Left forelimb (tissue), 1 donor: Measurements from ENCODE around the gene WDR64.

Experiments used
- DNase-seq: peaks from one replicate; pipeline ENCODE4 v3.0.0-alpha.2; 2018; ENCODE audit warnings: low spot score

The WDR64 gene

DNA sequence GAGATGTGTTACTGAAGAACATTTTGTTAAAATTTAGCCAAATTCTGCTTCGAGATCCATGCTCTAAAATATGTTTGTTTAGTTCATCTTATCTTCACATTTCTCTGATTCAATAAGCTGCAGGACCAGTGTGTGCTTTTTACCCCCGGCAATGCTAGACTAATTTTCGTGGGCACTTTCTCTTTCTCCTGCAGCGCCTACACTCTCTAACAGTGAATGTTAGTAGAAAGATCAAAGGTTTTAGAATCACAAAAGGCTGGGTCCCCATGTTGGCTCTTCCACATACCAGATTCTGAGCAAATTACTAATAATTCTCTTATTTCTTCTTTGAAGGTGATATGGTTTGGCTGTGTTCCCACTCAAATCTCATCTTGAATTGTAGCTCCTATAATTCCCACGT is 20.4 kb upstream of the WDR64 start:
- no peak for DNase-seq

DNA sequence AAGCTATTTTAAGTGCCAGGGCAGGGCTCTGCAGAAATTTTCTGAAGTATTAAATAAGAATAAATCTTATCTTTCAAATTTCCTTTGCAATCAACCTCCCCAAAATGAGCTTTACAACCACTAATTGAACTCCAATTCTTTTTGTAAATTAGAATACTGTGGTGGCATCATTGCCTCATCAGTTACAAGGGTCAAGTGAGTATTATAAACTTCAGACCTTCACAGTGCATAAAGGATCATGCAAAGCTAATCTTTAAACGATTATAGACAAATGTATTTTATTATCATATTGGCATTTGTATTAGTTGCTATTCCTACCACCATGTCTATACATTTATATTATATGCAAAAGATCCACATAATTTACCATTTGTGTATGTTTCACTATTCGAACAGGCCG is 19.1 kb upstream of the WDR64 start:
- no peak for DNase-seq

DNA sequence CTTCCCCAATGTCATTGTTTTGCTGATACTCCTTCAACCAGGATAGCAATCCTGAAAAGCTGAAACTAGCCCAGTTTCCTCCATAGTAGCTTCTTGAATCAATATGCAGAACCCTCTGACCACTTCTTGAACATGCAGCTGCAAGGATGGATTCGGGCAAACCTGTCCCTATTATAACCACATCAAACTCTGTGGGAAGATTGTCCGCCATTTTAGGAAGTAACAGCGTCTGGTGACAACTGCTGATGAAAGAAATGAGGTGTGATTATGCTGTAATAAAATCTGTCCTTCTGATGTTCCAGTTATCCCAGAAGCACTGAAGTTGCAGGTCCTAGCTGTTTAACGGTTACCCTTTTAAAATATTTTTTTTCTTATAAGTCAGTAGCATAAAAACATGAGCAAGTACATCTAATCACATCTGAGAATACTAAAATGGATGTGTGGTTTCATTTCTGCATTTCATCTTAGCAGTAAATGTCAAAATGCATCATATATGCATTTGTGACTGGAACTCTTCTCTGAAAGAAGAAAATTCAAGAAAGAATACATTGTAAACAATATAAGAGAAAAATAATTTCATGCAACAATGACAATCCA is 16.4 kb upstream of the WDR64 start:
- no peak for DNase-seq

DNA sequence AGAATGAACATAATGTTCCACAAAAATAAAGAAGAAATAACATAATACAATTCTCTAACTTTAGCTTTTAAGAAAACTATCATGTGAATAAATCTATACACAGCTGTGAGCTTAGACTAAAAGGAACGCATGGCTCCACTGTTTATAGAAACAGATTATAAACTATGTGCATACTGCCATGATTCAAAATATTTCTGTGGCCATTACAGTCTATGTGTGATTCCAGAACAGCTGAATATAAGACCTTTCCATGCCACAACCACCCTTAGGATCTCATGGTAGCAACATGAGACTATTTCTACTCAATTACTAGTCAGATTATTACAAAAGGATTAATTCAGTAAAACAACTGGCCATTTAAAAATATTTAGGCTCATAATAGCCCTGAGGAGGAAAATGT is 15.8 kb upstream of the WDR64 start:
- DNase-seq = no peak

DNA sequence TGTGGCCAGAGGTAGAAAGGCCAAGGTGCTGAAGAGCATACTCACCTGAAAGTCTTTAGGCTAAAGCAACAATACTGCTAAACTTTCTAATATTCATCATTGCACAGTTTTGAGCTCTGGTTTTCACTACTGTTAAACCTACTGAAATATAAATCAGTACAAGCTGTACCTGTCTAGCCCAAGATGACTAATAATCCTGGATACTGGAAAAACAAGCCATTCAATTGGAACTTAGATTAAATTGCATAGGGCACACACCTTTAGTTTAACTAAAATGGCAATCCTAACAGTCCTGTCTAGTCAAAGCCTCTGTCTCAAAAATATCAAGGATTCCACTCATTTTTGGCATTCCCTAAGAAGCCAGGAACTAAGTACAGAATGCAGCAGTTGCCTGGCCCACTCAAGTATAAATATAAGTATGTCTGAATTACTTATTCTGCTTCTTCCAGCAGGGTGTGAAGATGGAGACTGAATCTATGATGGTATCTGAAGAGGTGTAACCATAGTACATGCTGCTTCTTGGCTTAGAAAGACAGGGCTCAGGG is 15.0 kb upstream of the WDR64 start:
- no peak for DNase-seq

DNA sequence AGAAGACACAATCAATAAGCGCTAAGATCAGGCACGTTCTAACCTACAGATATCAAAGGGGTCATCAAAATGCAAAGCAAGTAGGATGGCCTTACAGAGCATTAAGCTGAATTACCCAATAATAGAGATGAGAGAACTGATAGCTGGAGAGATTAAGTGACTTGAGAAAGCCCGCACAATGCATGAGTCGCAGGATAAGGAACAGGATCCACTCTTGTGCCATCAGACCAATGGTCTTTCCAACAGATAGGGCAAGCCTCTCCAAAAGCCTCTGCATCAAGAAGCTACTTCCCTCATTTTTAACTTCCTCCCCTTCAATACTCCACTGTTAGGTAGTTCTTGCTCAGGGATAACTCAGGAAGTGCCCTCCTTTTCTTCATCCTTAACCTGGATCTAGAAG is 14.5 kb upstream of the WDR64 start:
- no peak for DNase-seq

DNA sequence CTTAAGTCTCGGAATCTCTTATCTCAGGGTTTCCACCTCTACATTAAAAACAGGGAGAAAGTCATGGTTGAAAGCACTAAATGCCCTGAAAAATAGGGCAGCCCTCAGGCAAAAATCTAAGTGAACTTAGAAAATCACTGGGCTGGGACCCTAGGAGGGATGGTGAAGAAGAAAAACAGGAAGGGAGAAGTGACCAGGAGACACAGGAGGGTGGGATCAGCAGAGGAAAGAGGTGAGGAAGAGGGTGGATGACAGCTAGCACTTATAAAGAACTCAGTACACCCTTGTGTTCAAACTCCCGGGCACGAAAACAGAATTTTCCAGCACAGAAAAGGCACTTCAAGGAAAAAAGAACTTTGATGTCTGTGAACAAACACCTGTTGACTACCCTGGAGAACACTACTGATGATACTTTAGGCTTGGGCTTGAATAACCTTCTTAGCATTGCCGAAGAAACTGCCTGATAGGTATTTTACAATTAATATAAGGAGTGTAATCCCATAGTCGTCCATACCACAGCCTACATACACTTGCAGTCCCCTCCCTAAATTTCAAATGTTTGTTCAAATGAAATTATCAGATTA is 13.9 kb upstream of the WDR64 start:
- no peak for DNase-seq

DNA sequence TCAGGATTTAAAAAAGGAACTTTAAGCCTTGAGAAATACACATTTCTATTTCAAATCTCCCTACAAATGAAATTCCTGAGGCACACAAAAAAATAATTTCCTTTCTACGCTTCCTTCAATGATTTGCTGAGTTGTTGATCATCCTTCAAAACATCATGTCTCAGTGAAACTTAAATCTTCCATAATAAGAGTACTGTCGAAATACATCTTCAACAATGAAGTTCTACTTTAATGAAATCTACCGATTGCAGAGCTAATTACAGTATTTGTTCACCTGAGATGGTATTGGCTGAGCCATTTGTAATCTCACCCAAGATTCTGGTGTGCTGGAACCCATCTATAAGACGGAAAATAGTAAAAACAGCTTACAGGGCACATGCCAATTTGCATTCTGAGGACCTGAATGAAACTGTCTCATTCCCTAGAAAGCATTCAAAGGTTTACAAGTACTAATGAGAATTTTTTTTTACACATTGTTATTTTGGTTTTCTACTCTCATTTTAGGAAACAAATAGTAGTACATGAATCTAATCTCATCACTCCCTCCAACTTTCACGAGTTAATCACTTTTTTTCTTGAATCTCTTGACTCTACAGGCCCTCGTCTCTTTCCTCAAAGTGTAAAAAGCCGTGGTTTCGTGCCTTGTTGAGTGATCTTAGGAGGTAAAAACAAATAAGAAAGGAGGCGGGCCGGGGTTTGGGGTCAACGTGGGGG is 13.0 kb upstream of the WDR64 start:
- no peak for DNase-seq

DNA sequence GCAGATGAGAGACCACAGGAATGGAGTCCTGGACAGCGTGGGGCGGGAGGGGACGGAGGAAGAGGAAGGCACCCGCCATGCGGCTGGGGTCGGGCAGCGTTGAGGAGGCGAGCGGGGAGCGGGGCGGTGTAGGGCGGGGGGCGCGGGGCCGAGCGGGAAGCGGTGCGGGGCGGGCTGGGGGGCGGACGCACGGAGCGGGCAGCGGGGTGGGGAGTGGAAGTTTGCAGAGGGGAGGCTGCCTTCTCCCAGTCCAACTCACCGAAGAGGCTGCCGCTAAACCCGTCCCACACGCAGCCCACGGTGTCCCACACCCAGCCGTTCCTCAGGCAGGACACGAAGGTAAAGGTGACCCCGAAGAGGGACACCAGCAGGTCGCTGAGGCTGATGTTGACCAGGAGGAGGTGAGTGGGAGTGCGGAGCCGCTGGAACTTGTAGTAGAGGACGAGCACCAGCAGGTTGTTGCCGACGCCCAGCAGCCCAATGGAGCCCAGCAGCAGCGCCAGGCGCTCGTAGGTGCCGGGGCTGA is 12.4 kb upstream of the WDR64 start:
- peak; percentile 77 for DNase-seq

DNA sequence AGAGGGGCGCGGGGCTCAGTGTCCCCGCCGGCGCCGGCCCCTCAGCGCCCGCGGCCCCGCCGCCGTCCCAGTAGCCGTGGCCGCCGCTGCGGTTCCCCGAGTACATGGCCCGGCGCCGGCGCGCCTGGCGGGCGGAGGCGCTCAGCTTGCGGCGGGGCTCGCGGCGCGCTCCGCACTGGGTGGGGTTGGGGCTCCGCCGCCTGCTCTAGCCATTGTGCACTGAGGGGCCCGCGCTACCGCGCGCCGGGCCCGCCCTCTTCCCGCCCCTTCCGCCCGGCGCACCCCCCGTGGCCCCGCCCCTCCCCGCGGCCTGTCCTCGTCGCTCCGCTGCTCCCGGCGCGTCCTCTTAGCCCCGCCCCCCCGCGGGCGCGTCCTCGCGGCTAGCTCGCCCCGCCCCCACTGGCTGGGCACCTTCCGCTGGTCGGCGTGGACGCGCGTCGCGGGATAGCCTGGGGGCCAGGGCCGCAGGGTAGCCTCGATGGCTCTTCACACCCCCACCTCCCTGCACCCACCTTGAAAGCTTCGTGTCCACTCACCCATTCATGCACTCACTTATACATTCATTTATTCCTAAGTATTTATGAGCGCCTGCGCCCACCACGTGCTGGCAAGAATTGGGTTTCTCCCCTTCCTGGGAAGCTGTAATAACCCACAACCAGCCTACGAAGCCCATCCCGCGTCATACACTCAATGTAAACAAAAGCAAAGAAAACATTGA is 11.8 kb upstream of the WDR64 start, which contains the start of the genes CHML and OPN3:
Gene CHML, minus strand, starts transcription at position 221 of the 718 bp plus-strand sequence. CDS start 4,603 bp downstream, outside the sequence.
Gene OPN3, minus strand, starts transcription at position 221 of the 718 bp plus-strand sequence. Its CDS starts 115 bp downstream, at position 106.
- peak; percentile 95 for DNase-seq

DNA sequence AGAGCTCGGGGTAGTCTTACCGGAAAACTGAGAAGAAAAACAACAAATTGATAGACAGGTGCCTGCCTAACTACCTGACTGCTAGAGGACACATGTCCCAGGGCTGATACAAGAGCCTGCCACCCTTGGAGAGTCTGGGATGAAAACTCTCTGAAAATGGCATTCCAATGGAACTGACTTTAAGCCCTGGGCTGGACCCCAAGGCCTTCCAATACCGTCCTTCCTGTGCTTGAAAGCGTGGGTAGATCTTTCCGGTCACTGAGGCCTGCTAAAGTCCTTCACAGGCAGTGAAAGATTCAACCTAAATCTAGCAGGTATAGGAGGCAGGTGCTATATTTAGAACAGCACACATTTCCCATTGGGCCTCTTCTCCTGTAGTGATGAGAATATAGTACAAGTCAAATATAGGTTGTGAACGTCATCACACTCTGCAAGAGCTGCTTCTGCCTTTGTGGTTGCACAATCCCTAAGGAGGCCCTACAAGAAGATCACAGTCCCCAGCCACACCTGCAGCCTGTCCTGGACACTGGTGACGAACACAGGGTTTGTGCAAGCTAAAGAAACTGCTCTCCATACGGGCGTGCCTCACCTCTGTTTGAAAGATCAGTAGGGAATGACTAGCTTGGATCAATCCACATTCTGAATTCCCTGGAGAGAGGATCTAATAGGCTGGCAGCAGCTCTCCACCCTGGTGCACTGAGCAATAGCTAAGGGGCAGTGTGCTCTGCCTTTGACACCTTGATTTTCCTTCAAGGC is 11.0 kb upstream of the WDR64 start:
- DNase-seq = no peak

DNA sequence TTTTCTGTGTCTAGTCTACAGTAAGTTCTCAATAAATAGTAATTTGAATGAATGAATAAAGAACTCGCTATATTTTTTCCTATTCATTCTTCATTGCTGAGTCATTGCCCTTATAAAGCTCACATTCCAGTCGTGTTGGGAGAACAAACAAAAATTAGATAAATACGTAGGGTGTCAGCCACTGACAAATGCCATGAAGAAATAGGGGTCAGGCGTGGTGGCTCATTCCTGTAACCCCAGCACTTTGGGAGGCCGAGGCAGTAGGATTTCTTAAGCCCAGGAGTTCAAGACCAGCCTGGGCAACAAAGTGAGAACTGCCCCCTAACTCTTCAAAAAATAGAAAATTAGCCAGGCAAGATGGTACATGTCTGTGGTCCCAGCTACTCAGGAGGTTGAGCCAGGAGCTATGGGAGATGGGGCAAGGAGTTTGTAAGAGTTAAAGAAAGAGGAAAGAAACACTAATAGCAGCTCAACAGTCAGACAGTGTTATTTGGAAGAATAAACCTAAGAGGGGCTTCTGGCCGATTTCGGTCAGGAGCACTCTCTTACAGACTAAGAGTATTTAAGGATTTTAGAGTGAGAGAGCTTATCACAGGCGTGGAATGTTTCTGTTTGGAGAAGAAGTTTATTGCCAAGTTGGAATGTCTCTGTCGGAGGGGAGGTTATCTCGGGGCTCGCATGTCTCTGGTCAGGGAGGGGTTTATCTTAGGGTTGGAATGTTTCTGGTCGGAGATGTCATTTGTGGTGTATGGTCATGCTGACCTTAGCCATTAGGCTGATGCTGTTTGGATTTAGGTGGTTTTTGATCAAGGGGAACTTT is 10.1 kb upstream of the WDR64 start:
- DNase-seq = no peak

DNA sequence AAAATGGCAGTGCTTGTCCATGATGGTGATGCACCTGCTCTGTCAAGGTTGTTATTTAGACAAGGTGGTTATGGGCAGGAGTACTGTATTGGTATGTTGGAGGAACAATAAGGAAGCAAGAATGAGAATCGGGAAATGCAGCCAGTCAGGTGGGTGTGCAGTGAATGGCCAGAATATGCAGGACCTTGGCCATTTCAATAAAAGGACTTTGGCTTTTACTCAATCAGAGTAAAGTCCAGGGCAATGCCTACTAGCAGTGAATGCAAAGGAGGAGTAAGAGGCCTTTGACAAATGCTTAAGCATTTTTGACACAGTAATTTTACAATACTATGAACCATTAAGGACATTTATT is 9.5 kb upstream of the WDR64 start:
- no peak for DNase-seq

DNA sequence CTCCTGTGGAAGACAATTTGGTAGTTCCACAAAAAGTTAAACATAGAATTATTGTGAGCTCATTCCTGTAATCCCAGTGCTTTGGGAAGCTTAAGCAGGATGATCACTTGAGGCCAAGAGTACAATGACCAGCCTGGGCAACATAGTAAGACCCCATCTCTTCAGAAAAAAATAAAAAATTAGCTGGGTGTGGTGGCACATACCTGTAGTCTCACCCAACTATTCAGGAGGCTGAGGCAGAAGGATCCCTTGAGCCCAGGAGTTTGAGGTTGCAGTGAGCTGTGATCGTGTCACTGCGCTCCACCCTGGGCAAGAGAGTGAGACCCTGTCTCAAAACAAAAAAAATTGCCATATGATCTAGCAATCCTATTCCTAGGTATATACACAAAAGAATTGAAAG is 7.8 kb upstream of the WDR64 start:
- no peak for DNase-seq

DNA sequence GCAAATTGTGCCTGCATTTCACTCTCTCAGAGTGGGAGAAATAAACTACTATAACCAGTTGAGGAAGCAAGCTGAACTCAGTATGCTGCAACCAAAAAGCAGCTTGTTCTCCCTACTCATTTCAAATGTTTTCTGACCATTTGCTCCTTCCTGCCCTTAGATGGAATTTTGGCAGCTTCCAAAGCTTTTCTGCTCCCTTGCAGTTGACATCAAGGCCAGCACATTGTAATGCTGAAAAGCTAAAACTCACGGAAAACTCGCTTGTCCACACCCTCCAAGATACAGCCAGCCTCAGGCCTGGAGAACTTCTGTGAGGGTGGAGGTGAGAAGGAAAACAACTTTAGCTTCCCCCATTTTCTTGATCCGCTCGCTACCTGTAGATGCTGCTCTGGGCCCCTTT is 6.9 kb upstream of the WDR64 start:
- no peak for DNase-seq

DNA sequence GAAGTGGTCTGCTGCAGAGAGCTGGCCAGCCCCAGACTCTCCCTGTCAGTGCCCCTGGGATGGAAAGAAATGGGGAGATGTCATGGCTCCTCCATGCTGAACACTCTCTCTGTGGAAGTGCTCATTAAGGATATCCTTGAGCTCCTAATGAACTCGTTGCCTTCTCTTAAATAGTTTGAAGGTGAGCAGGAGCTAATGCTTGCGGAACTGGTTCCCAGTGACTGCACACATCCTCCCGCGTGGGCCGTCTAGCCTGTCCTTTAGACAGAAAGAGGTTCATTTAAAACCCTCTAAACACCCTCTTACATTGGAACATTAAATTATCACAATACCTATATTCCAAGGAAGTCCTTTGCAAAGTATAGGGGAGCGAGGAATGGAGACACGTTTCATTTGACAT is 5.9 kb upstream of the WDR64 start:
- DNase-seq = no peak

DNA sequence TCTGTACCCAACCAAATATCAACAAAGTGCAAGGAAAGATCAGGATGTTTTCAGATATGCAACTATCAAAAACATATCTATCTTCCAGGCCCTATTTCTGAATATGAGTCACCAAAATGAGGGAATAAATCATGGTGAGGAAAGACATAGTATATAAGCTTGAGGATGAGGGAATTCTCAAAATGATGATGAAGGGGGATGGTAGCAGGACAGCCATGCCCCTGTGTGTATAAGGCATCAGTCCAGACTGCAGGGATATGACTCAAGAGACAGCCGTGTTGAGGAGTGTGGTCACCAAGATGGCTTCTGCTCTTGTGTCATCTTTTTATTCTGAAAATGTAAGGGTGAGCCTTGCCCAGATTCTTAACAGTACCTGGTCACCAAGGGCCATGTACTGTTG is 4.4 kb upstream of the WDR64 start:
- no peak for DNase-seq

DNA sequence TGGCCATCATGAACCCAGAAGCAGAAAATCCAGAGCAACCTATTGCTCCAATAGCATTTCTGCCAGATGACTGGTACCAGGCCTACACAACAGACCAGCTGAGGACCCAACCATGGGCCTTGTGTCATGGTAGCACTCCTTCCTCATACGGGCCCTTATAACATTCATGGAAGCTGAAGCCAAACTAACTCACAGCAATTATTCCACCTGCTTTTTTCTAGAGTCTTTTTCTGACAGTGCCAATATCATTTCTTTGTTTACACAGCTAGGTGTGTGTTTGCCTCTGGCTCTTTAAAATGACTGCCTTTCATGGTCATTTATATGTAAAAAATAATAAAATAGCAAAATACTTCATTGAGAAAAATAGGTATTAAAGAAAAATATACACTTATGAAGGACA is 3.9 kb upstream of the WDR64 start:
- no peak for DNase-seq

DNA sequence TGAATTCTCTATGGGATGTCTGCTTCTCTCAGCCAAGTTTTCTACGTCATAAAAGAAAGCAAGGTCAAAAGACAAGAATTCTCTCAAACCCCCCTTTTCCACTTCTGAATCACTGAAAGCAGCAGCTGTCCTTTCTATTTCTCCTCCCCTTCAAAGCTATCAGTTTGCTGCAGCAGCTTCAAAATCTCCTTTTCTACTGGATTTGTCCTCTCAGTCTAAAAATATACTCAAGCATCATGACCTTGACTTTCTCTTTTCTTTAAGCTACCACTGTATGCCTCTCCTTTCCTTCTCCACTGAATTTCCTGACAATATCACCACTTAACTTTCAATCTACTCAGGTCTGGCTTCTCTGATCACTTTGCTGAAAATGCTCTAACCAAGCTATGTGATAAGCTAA is 1.9 kb downstream of the WDR64 start:
- no peak for DNase-seq

DNA sequence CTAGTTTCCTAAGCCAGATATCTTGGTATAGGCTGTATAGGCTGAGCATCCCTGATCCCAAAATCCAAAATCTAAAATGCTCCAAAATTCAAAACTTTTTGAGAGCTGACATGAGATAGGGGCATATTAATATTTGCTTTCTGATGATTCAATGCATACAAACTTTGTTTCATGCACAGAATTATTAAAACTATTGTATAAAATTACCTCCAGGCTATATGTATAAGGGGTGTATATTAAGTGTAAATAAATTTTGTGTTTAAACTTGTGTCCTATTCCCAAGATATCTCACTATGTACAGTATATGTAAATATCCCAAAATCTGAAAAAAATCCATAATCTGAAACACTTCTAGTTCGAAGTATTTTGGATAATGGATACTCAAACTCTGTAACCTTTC is 2.6 kb downstream of the WDR64 start:
- no peak for DNase-seq
